HG02588 (cell line): ENCODE measurements around the gene RBMS2.
"Not testable (repeated sequence)": the region's sequence is repeated elsewhere in the genome, so short reads cannot be mapped to it uniquely, and the experiment has no call there.

ENCODE experiments used
- ATAC-seq: cut with Tn5 transposase; IDR thresholded peaks from one replicate; pipeline ENCODE4 v1.9.1; 2021; ENCODE audit warnings: mild to moderate bottlenecking, moderate library complexity; ENCODE audit not compliant: unreplicated experiment

The RBMS2 gene

DNA sequence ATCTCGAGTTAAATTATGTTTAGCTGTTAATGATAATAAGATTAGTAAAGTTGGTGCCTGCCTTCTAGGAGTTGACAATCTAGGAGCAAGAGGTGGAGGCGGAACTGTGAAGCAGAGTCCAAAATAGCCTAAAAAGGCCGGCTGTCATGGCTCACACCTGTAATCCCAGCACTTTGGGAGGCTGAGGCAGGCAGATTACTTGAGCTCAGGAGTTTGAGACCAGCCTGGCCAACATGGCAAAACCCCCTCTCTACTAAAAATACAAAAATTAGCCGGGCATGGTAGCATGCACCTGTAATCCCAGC lies 7.7 kb upstream of the RBMS2 start:
- not testable (repeated sequence) for ATAC-seq

- no peak for ATAC-seq
These were observed 3.8 kb upstream of the RBMS2 start for GRCh38 chr12:56517854-56518253.

GRCh38 chr12:56518570-56518969 lies 3.0 kb upstream of the RBMS2 start:
- ATAC-seq: no peak

GRCh38 chr12:56520048-56520447 lies 1.6 kb upstream of the RBMS2 start:
- no peak for ATAC-seq

- ATAC-seq: no peak
These were observed 1.1 kb upstream of the RBMS2 start for GRCh38 chr12:56520506-56520905.

GRCh38 chr12:56521209-56521589 lies 421 bp upstream of the RBMS2 start:
- ATAC-seq: no peak

- no peak for ATAC-seq
These were observed 982 bp downstream of the RBMS2 start for GRCh38 chr12:56522411-56523193.

- no peak for ATAC-seq
These were observed 7.2 kb downstream of the RBMS2 start for GRCh38 chr12:56528846-56529245.

DNA sequence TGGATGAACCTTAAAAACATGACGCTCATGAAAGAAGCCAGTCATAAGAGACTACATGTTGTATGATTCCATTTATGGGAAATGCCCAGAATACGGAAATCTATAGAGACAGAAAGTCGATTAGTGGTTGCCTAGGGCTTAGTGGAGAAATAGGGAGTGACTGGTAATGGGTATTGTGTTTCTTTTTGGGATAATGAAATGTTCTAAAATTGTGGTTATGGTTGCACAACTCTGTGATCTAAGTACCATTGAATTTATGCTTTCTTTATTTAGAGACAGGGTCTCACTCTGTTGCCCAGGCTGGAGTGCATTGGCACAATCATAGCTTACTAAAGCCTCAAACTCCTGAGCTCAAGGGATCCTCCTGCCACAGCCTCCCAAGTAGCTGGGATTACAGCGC lies 8.0 kb downstream of the RBMS2 start:
- no peak for ATAC-seq

DNA sequence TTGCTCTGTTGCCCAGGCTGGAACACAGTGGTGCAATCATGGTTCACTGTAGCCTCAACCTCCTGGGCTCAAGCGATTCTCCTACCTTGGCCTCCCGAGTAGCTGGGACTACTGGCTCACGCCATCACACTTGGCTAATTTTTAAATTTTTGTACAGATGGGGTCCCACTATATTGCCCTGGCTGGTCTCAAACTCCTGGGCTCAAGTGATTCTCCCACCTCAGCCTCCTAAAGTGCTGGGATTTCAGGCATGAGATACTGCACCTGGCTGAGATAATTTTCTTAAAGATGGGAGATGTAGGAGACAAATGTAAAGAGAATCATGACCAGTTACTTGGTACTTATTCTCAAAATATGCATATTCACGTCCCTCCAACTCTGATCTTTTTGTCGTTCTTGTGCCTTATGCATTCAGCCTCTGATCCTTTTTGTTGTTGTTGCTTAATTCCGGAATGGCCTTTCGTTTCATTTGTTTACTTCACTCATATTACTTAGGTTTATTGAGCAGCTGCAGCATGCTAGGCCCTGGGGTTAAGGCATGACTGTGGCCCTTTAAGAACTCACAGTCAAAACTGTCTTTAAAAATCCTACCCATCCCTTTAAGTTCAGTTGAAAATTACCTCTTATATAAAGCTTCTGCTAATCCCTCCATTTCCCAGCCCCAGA lies 8.9 kb downstream of the RBMS2 start:
- ATAC-seq: no peak

DNA sequence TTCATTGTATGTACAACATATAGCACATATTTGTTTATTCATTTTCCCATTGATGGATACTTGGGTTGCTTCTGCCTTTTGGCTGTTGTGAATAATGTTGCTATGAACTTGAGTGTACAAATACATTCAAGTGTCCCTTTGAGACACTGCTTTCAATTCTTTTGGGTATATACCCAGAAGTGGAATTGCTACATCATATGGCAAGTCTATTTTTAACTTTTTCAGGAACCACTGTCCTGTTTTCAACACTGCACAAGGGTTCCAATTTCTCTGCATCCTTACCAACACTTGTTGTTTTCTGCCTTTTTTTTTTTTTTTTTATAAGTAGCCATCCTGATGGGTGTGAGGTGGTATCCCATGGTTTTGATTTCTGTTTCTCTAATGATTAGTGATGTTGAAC lies 15.9 kb downstream of the RBMS2 start:
- no peak for ATAC-seq

DNA sequence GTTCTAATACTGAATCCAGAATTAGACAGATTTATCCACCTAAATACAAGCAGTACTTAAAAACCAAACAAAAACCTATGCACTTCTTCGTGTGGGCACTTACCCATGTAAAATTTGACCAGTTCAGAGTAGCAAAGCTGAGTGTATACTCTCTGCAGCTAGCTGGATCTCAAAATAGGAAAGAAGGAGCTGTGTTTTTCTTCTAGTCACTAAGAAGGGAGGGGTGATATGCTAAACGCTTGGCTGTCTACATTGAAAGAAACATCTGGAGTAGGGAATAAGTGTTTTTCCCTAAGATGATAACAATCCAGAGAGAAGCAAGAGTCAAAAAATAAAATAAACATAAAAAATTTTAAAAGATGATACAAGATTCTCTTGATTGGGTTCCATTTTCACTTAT lies 20.0 kb downstream of the RBMS2 start:
- ATAC-seq: no peak

DNA sequence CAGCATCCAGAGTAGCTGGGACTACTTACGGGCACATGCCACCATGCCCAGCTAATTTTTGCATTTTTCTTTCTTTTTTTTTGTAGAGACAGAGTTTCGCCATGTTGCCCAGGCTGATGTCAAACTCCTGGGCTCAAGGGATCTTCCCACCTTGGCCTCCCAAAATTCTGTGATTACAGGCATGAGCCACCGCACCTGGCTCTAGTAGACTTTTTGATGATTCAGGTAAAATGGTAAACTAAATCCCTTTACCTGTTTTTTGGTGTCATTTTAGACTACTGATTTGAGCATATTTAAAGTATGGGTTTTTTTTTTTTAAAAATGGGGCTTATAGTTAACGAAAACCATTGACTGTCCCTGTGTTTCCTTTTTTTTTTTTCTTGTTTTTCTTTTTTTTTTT lies 20.5 kb downstream of the RBMS2 start:
- ATAC-seq: no peak

DNA sequence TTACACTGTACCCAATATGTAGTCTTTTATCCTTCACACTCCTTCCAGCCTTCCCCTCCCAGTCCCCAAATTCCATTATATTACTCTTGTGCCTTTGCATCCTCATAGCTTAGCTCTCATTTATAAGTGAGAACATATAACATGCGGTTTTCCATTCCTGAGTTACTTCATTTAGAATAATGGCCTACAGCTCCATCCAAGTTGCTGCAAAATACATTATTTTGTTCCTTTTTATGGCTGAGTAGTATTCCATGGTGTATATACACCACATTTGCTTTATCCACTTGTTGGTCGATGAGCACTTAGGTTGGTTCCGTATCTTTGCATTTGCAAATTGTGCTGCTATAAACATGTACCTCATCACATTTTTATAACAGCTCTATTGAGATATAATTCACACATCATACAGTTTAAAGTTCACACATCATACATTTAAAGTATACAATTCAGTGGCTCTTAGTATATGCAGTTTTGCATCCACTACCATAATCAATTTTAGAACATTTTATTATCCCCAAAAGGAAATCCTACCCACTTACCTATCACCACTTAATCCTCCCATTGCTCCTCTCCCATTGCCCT lies 23.5 kb downstream of the RBMS2 start:
- no peak for ATAC-seq

DNA sequence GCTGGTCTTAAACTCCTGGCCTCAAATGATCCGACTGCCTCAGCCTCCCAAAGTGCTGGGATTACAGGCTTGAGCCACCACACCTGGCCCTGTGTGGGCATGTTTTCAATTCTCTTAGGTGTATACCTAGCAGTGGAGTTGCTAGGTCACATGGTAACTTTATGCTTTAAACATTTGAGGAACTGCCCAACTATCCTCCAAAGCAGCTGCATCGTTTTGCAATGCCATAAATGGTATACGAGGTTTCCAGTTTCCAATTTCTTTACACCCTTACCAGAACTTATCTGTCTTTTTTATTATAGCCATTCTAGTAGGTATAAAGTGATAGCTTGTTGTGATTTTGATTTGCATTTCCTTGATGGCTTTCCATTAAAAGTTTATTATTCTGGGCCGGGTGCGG lies 25.1 kb downstream of the RBMS2 start:
- no peak for ATAC-seq

DNA sequence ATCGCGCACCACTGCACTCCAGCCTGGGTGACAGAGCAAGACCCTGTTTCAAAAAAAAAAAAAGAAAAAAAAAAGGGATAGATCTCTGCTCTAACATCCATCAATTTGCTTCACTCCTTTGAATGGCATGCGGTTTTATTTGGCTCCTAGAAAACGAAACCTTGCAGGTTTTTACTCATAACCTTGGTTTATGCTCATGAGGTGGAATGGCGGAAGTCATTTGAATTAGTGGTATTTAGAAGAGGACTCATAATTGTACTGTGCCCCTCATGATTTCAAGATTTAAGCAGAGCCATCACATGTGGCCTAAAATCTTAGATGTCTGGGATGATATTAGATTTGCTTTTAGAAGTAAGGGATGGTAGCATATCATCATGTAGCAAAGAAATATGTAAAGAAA lies 29.4 kb downstream of the RBMS2 start:
- no peak for ATAC-seq

GRCh38 chr12:56565510-56566101 lies 44.0 kb downstream of the RBMS2 start:
- peak; percentile 62 for ATAC-seq

GRCh38 chr12:56568146-56568545 lies 46.5 kb downstream of the RBMS2 start:
- no peak for ATAC-seq

- ATAC-seq: no peak
These were observed 49.5 kb downstream of the RBMS2 start for GRCh38 chr12:56571121-56571520.

- ATAC-seq: no peak
These were observed 50.7 kb downstream of the RBMS2 start for GRCh38 chr12:56572288-56572687.

DNA sequence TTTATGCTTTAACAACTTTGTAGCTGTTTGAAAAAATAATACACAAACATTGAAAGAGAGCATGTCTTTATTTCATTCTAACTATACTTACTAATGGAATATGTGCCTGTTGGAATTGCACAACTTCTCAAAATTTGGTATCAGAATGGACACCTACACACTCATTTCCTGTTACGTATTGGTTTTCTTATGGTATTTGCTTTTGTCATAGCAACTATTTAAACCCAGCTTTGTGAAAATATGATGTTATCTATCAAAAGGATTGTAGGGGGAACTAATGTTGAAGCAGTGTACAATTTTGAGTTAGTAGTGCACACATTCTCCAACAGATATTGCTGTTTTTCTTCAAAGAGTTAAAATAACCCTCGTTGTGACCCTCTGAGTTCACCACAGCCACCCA lies 52.6 kb downstream of the RBMS2 start:
- no peak for ATAC-seq

DNA sequence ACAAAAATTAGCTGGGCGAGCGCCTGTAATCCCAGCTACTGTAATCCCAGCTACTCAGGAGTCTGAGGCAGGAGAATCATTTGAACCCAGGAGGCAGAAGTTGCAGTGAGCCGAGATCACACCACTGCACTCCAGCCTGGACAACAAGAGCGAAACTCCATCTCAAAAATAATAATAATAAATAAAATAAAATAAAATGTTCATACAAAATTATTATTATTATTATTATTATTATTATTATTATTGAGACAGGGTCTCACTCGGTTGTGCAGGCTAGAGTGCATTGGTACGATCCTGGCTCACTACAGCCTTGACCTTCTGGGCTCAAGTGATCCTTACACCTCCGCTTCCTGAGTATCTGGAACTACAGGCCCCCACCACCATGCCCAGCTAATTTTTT lies 55.6 kb downstream of the RBMS2 start:
- ATAC-seq: not testable (repeated sequence)
